Hematopoietic multipotent progenitor cell treated with erythropoietin and hydrocortisone succinate and interleukin-3 and kit ligand, for 8 days (in vitro differentiated cells): ENCODE measurements around the gene CAPZA1.
"Not testable (repeated sequence)": the region's sequence is repeated elsewhere in the genome, so short reads cannot be mapped to it uniquely, and the experiment has no call there.

Experiments
- DNase-seq: peaks from one replicate; pipeline ENCODE4 v3.0.0-alpha.2; 2015

CAPZA1 gene

DNA sequence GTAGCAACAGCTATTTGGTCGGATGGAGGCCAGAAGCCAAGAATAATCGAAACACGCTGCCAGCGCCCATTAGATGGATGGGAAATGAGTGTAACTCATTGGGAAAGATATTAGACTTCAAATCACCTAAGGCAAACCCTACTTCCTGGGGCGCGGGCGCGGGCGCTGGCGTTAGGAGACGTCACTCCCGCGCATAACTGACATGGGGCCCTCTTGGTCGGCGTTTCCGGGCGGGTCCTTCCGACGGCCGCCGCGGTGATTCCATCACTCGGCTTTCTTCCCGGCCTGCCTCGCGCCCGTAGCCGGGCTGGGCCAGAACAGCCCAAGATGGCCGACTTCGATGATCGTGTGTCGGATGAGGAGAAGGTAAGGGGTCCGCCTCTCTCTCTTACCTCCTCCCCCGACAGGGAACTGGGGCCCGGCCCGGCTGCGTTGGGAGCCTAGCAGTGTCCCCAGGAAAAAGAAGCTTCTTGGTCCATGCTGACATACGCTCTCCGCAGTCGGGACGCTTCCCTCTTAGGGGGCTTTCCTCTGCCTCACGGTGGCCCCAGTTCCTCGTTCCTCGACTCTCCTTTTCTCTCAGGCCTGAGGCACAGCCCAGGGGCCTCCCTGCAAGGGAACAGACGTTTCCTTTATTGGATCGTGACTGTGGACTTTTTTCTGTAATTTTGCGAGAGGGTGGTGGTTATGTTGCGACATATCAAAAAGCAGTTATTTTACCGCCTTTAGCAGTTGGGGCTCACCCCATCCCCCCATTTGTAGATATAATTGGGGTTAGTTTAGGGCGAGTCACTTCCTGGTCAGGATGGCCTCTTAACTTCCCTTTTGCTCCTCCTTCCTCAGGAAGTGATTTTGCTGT, at the start of gene CAPZA1:
Gene CAPZA1 (plus strand): TSS at position 315 of the 859 bp plus-strand sequence. CDS start 13 bp downstream, at position 328.
- peak; percentile 93 for DNase-seq

DNA sequence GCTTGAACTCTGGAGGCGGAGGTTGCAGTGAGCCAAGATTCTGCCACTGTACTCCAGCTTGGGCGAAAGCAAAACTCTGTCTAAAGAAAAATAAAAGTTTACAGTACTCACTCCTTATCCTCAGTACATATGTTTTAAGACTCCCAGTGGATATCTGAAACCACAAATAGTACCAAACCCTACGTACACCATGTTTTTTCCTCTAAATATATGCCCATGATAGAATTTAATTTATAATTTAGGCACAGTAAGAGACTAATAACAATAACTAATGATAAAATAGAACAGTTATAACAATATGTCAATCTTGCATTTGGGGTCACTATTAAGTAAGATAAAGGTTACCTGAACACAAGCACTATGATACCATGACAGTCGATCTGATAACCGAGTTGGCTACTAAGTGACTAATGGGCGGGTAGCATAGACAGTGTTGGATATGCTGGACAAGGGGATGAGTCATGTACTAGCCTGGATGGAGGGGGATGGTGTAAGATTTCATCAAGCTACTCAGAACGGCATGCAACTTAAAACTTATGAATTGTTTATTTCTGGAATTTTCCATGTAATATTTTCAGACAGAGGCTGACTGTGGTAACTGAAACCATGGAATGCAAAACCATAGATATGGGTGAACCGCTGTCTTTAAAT, 44.4 kb upstream of the CAPZA1 start:
- DNase-seq = peak; percentile 56

DNA sequence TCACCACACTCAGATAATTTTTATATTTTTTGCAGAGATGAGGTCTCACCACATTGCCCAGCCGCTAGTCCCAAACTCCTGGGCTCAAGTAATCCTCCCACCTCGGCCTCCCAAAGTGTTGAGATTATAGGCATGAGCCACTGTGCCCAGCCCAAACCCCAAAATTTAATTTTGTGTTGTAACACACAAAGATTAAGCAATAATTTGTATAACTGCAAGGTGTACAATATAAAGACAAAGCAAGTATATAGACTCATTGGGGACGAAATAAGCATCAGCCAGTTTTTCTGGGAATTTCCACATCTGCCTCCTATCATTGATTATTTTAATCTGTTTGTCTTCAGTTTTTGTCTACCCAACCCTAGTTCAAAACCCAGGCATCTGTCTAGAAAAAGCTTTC, 43.4 kb upstream of the CAPZA1 start:
- no peak for DNase-seq

DNA sequence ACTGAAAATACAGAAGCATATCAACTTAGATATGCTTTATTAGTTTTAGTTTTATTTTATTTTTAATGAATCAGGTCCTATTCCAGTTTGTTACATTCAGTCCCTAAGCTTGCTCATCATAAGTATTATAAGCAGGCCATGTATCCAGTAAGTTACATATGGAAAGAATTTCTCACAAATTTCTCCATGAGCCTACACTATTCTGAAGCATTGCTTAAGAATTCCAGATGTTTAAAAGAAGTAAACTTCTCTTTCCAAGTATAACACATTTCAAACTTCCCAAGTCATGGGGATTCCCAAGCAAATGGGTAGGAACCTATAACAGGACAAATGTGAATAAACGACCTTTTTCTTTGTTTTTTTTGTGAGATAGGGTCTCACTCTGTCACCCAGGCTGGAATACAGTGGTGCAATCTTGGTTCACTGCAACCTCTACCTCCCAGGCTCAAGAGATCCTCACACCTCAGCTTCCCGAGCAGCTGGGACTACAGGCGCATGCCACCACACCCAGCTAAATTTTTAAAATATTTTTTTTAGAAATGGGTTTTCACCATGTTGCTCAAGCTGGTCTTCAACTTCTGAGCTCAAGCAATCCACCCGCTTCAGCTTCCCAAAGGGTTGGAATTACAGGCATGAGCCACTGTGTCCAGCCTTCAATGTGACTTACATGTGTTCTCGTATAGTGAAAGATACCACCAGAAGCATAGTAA, 39.7 kb upstream of the CAPZA1 start:
- no peak for DNase-seq

DNA sequence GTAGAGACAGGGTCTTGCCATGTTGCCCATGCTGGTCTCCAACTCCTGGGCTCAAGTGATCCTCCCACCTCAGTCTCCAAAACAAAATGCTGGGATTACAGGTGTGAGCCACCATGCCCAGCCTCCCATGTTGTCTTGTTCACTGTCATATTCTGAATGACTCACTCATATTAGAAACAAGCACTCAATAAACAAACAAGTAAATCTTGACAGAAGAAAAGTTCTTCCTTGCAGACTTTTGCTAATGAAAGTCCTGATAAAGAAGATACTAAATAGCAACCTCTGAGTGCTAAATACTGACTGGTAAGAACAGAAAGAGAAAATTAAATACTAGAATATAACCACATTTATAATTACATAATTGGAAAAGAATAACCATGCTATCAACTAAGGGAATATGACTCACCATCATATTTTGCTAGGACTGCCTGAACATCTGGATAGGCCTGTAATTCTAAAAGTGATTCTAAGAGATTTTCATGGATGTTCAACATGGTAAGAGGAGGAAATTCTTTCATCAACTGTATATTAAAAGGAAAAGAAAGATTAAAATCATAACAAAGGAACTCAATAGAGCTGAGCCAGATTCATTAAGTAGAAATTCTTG, 37.9 kb upstream of the CAPZA1 start:
- no peak for DNase-seq

DNA sequence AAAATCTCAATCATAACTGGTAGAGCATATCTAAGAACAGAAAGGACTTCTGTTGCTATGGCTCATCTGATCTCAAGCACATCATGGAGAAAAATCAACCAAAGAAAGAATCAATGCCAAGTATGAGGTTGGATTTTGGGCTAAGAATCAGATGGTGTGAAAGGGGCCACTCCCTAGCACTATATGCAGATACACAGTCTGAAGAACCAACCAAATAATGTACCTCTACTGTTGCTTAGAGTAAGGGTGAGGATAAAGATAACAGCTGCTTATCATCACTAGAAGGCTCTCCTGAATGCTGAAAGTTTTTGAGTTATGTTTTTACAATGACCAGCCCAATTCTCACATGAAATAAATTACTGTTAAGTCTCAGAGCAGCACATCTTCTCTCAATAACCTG, 36.3 kb upstream of the CAPZA1 start:
- DNase-seq = peak; percentile 10

DNA sequence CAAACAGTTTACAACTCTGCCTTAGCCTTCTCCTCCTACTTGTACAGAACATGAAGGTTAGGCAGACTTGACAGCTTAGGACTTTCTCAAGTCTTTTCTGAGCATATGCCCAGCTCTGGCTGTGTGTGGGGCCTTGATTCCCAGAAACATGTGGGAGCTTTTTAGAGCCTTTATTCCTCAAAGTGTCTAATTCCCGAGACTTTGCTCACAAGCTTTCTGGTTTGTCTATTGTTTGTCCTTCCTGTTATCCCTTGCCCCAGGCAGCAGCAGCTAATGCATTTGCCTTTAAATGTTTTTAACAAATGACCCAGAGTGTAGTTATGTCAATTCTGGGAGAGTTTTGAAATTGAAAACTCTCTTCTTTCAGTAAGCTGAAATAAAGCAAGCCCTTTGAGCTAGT, 29.9 kb upstream of the CAPZA1 start:
- DNase-seq = no peak

DNA sequence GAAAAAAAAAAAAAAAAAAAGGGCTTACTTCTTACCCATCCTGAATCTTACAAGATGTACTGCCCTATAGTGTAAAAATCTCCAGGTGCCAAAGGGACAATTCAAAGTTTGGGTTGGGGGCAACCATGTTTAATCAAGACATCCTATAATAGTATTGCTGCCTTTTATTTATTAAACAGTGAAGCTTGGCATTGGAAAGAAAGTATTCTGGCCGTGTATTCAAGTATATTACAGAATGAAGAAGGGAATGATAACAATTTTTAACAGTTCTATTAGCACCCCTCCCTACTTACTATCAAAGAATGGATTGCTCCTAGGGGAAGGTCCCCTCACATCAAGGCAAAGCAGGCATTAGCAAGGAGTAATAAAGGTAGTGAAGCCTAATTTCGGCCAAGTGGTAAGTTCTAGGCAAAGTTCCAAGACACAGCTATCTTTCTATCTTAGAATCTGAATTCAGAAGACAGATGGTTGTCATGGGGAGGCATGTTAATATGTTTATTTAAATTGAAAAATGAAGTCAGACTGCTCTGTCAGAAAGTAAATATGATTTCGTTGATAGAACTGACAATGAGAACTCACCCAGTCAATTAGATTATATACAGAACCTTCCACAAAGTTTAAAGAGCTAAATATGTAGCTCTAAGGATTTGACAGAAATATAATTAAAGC, 25.3 kb upstream of the CAPZA1 start:
- DNase-seq = no peak

DNA sequence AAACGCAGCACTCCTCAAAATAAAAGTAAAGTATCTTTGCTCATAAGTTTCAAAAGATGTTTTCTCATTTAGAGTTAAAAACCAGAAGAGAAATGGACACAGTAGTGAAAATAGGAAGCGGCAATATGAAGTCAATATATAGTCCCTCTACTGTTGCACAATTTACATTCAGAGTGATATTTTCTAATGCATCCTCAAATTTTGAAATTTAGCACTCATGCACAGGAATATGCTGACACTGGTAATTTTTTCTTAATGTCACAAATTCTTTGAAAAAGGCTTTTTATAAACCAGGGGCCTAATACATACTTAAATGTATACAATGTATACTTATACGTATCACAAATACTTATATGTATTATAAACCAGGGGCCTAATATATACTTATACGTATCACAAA, 20.2 kb upstream of the CAPZA1 start:
- DNase-seq = no peak

DNA sequence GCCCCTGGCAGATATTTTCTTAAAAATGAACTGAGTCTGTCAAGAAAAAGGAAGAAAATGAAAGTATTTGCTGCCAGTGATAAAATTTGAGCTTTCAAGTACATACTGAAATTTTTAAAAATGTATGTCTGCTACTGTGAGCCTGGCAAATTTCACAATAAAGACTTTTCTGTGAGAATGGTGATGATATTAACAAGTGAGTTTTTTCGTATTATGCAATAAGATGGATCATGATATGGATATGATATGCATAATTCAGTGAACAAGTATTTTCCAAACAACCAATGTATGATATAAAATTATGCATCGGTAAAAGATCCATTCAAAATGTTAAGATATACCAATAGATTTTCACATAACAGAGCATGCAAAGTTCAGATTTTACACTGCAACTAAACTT, 16.6 kb upstream of the CAPZA1 start:
- DNase-seq = no peak

DNA sequence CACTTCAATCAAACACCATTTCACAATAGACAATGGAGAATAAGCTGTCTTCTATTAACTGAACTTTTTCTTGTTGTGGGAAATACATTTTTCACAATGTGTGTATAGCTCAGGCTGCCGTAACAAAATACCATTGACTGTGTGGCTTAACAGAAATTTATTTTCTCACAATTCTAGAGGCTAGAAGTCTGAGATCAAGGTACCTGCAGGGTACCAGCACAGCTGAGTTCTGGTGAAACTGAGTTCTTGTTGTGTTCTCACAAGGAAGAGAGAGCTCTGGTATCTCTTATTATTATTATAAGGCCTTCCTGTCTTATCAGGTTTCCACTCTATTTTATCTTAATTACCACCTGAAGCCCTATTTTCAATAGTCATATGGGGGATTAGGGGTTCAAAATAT, 16.1 kb upstream of the CAPZA1 start:
- DNase-seq = no peak

DNA sequence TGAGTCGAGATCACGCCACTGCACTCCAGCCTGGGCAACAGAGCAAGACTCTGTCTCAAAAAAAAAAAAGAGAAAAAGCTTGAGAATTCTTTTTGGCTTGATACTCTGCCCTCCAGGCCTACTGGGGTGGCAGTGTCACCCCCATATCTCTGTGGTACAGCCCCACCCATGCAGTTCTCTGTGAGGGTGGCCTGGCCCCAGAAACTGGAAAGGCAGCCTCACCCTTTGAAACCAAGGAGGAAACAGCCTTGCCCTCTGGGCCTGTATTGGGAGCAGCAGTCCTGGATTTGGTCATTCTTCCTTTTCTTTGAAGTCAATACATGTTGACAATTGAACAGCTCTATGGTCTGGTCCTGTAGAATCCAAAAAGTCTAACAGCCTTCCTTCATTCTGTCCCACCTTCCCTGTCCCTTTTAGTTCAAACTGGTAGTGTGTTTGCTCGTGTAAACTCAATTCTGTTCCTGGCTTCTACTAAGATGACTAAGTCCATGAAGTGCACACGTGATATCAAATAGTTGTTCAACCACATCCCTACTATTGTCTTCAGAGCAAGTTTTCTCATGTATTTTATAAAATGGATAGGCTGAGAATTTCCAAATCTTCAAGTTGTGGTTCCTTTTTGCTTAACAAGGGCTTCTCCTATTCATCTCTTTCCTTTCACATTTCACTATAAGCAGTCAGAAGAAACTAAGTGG, 13.9 kb upstream of the CAPZA1 start:
- peak; percentile 25 for DNase-seq

DNA sequence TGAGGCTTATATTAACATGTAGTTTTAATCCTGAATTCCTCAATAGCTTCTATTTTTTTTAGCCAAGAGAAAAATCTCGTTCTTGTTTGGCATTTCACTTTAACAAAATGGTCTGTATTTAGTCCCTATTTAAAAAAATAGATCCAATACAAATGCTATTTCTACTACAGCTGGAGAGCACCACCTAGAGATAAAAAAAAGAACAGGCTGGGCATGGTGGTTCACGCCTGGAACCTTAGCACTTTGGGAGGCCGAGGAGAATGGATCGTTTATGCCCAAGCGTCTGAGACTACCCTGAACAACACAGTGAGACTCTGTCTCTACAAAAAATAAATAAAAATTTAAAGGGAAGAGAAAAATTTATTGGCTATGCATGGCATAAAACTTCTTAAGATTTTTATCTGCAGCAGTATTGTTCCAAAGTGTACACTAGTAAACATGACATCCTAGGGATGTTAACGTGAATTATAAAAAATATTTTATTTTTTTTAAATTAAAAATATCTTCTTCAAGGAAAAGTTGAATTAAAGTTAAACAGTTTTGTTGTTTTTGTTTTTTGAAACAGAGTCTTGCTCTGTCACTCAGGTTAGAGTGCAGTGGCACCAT, 5.1 kb upstream of the CAPZA1 start:
- DNase-seq = peak; percentile 70

DNA sequence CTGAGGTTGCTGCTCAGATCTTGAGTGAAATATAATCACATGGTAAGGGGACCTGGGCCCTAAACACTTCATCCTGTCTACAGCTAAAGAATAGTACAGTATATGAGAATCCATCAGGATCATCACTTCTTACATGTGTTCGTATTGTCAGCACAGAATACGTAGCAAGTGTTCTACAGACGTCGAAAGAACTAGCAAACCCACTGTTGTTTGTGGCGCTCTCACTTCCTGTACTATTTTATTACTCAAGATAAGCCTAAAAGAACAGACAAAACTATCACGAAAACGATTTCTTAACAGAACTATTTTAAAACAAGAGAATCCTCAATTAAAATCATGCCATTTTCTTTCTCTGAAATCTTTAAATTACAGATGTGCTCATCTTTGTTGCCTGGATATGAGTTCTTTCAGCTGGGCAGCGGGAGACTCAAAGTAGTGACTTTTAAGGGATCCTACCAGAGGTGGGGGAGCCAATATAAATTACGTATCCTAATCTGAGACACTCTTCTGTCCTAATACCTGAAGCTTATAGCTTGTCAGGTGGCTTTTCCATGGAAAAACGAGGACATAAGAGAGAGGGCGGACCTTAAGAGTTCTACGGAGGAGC, 1.4 kb upstream of the CAPZA1 start:
- peak; percentile 67 for DNase-seq

DNA sequence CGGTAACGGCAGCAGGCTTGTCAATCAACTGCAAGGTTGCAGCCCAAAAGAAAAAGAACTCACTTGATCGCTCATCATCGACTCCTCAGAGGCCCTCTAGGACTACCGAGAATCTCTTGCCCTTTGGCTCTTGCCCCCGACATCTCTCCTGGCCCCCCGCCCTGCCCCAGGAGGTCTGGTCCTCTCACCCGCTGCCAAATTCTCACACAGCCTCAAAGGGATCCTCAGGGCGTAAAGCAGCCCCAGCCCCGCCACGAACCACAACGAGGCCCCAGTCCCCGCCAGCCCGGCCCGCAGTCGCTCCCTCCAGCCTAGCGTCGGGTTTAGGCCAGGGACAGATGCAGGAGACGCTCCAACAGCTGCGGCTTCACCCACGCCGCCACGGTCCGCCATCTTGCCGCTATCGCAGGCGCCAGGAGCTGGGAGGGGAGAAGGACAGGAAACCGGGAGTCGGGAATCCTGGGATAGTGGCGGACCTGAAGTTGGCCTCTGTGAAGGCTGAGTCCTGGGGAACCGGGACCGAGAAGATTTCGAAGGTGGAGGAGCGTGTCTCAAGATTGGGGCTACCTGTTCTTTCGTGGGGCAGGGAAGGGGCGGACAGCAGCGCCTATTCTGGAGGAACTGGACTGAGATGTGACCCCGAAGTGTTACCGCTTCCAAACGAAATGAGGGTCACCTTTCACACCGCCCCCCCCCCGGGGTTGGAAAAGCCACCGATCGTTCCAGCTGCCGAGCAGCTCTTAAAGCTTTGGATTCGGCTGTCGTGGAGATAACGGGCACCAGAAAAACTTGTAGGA, 713 bp upstream of the CAPZA1 start, which contains the start of gene ST7L:
Gene ST7L (minus strand): TSS at position 421 of the 797 bp plus-strand sequence. CDS start 28 bp downstream, at position 393.
- DNase-seq = peak; percentile 75

DNA sequence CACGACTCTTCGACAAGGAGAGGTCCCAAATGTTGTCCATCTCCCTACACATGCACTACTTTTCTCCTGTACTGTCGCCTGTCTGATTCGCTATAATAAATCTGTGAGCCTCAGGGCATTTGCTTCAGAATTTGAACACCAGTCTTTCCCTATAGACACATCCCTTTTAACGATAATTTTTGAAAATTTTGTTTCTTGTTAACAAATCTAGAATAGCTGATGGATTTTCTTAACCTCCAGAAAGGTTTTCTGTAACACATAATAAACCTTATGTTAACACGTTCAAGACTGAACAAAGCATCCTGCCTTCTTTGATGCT, 704 bp downstream of the CAPZA1 start:
- DNase-seq = no peak

DNA sequence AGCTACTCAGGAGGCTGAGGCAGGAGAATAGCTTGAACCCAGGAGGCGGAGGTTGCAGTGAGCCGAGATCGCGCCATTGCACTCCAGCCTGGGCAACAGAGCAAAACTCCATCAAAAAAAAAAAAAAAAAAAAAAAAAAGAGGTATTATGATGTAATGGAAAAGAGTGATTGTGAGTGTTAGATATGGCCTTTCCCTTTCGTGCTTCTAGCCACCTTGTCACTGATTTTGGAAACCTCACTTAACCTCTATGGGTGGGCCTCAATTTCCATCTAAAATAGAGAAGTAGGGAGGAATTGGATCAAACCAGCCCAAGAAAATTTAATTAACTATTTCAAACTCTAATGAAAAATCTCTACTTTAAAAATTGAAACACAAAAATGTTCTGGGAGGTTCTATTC, 4.9 kb downstream of the CAPZA1 start:
- not testable (repeated sequence) for DNase-seq

DNA sequence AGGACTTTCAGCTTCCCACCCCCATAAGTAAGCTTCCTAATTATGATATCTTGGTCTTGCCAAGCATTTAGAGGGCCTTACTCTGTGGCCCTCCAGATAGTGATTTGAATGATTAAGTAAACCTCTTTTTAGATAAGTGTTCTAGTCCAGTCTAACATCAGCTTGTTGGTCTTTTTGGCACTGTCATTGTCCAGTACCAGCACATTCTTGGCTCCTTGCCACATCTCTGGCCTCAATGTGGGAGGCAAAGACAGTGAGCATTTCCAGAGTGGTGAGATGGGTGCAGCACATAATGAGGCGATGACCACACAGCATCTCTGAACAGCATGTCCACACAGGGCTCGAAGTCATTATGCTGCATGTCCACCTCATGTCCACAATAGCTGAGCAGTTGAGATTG, 6.1 kb downstream of the CAPZA1 start:
- peak; percentile 64 for DNase-seq

DNA sequence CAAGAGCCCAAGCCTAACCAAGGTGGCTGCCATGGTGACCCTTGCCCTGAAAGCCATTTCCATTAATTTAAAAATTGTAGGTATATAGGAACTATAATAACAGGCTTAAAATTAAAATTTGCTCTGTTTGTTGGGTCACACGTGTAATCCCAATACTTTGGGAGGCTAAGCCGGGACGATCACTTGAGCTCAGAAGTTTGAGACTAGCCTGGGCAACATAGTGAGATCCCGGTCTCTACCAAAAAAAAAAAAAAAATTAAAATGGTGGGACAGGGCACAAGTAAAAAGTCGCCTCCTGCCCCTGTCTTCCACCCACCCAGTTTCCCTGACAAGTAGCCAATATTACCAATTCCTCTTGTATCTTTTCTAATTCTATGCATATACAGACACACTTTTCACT, 6.6 kb downstream of the CAPZA1 start:
- no peak for DNase-seq

DNA sequence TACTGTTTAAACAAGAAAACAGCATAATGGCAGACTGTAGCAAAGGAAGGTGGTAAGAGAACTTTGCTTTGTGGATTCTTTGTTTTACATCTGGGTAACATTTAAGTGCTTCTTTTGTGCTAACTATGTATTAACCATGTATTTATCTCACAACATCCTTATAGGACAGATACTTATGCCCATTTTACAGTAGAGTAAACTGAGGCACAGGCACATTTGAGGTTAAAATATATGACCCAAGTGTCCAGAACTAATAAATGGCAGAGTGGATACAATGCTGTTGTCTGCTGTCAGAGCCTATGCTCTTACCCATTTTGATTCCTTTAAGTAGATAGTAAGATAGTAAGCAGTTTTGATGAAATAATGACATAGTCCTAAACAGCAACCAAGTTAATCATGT, 7.3 kb downstream of the CAPZA1 start:
- no peak for DNase-seq
